Suprapubic skin (tissue), 4 donors: ENCODE measurements around the gene CNTF. TPM values are rescaled to one million over a fixed set of nuclear protein-coding genes. Genes with fewer than 3 reads are reported as not detected.

Source experiments
- DNase-seq, 2 donors: peaks; one replicate each; pipeline ENCODE4 v3.0.0-alpha.2; 2019; ENCODE audit warnings: low spot score in 2 of 2
- H3K27ac ChIP-seq: fragments of 200-600 bp; sonication (generic); one replicate; pipeline ENCODE4 v1.5.1; 2019
- H3K27me3 ChIP-seq: fragments of 200-600 bp; sonication (generic); one replicate; pipeline ENCODE4 v1.5.1; 2019
- H3K36me3 ChIP-seq: fragments of 200-600 bp; sonication (generic); one replicate; pipeline ENCODE4 v1.5.1; 2019
- H3K4me1 ChIP-seq: fragments of 200-600 bp; sonication (generic); one replicate; pipeline ENCODE4 v1.5.1; 2019
- H3K4me3 ChIP-seq: fragments of 200-600 bp; sonication (generic); one replicate; pipeline ENCODE4 v1.5.1; 2019; ENCODE audit warnings: mild to moderate bottlenecking
- H3K9me3 ChIP-seq: fragments of 200-600 bp; sonication (generic); one replicate; pipeline ENCODE4 v1.5.1; 2019
- EP300 ChIP-seq: sonication (generic); formaldehyde crosslinking; IDR thresholded peaks from one replicate; pipeline ENCODE4 v1.6.1; 2017; ENCODE audit warnings: antibody characterized with exemption
- POLR2A ChIP-seq, 2 donors: fragments of 450-650 bp; IDR thresholded peaks; one replicate each; pipeline ENCODE4 v1.6.1; 2017; ENCODE audit warnings: antibody characterized with exemption in 2 of 2, mild to moderate bottlenecking in 2 of 2, moderate library complexity in 2 of 2
- POLR2AphosphoS5 ChIP-seq, 3 donors: sonication (generic); formaldehyde crosslinking; IDR thresholded peaks; one replicate each; pipeline ENCODE4 v1.6.1; 2017; ENCODE audit warnings: antibody characterized with exemption in 3 of 3
- WGBS: methylation state at CpG from one replicate; pipeline ENCODE4 v1.1.5; 2018; 5-methylcytosine and 5-hydroxymethylcytosine counted together
- total RNA-seq, 4 donors: library from RNA; depleted of rRNA; stranded (reverse); fragments of >200 nt; gene quantifications; one replicate each; pipeline ENCODE4 v1.1.0, GENCODE V29; 2016
- TF ChIP-seq, protein P1 (sequence below), 2 donors: fragments of 200-600 bp in 1 of 2; fragments of 450-650 bp in 1 of 2; sonication (generic) in 1 of 2; IDR thresholded peaks; one replicate each; pipeline ENCODE4 v1.5.1; 2016 to 2019; ENCODE audit warnings: antibody characterized with exemption in 2 of 2, mild to moderate bottlenecking in 1 of 2, moderate library complexity in 1 of 2

CNTF gene
- total RNA-seq, 4 donors from 2014 or later, result 2.8 to 3.6 (median 3.3) TPM

DNA sequence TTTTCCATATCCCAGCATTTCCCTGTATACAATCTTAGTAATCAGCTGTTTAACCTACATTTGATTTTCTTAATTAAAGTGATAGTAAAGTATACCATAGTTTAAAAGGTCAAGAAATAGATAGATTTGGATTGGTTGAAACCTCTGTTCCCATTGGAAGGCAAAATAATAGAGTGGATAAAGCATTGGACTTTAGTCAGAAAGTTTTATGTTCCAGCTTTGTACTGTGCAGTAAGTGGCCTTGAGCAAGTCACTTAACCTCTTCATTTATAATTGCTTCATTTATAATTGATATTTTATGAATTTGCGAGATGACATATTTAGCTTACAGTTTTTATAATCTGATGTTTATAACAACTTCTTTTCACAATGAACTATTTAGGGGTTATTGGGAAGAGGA is 40.0 kb upstream of the CNTF start:
- 88% methylated on average over 1 of the region's 1 CpG for WGBS
- no peaks in the 10 kb centered on the region for H3K9me3 ChIP-seq
- H3K4me3 ChIP-seq, result no peak overlapping the region
- H3K4me1 ChIP-seq, result peaks cover 61% of the 10 kb centered on the region
- H3K27me3 ChIP-seq, result no peaks in the 10 kb centered on the region
- H3K27ac ChIP-seq, result no peak overlapping the region
- peaks cover 2% of the 10 kb centered on the region for H3K36me3 ChIP-seq
- DNase-seq, result no peak
- TF ChIP-seq, protein P1, sequence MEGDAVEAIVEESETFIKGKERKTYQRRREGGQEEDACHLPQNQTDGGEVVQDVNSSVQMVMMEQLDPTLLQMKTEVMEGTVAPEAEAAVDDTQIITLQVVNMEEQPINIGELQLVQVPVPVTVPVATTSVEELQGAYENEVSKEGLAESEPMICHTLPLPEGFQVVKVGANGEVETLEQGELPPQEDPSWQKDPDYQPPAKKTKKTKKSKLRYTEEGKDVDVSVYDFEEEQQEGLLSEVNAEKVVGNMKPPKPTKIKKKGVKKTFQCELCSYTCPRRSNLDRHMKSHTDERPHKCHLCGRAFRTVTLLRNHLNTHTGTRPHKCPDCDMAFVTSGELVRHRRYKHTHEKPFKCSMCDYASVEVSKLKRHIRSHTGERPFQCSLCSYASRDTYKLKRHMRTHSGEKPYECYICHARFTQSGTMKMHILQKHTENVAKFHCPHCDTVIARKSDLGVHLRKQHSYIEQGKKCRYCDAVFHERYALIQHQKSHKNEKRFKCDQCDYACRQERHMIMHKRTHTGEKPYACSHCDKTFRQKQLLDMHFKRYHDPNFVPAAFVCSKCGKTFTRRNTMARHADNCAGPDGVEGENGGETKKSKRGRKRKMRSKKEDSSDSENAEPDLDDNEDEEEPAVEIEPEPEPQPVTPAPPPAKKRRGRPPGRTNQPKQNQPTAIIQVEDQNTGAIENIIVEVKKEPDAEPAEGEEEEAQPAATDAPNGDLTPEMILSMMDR (IDR thresholded peaks at IDR 0.05), result no peak
- TF ChIP-seq POLR2A (IDR thresholded peaks at IDR 0.05), result no peak
- no peak for TF ChIP-seq EP300
- TF ChIP-seq POLR2AphosphoS5 (IDR thresholded peaks at IDR 0.05), result no peak

GRCh38 chr11:58586998-58587397 is 35.5 kb upstream of the CNTF start:
- TF ChIP-seq POLR2A (IDR thresholded peaks at IDR 0.05) (no peak), POLR2AphosphoS5 (IDR thresholded peaks at IDR 0.05) (no peak), EP300 (no peak)
- TF ChIP-seq, protein P1 (IDR thresholded peaks at IDR 0.05), result no peak
- WGBS, result 89% methylated on average over 2 of the region's 2 CpGs
- DNase-seq, result no peak

GRCh38 chr11:58591659-58592058 is 30.8 kb upstream of the CNTF start:
- Histone ChIP-seq H3K36me3 (no peaks in the 10 kb centered on the region), H3K27ac (no peak overlapping the region), H3K27me3 (no peaks in the 10 kb centered on the region), H3K9me3 (no peaks in the 10 kb centered on the region), H3K4me3 (no peak overlapping the region), H3K4me1 (peaks cover 12% of the 10 kb centered on the region)
- TF ChIP-seq EP300 (no peak), POLR2AphosphoS5 (IDR thresholded peaks at IDR 0.05) (no peak), POLR2A (IDR thresholded peaks at IDR 0.05) (no peak)
- TF ChIP-seq, protein P1 (IDR thresholded peaks at IDR 0.05), result no peak
- 86% methylated on average over 3 of the region's 3 CpGs for WGBS
- DNase-seq, result no peak

More at GRCh38 chr11:58586998-58587397, 35.5 kb upstream of the CNTF start:
- peaks cover 40% of the 10 kb centered on the region for H3K4me1 ChIP-seq
- H3K9me3 ChIP-seq, result no peaks in the 10 kb centered on the region
- no peak overlapping the region for H3K27ac ChIP-seq
- peaks cover 2% of the 10 kb centered on the region for H3K36me3 ChIP-seq
- H3K4me3 ChIP-seq, result no peak overlapping the region
- H3K27me3 ChIP-seq, result no peaks in the 10 kb centered on the region

GRCh38 chr11:58592760-58593472 is 29.5 kb upstream of the CNTF start:
- Histone ChIP-seq H3K36me3 (no peaks in the 10 kb centered on the region), H3K27me3 (no peaks in the 10 kb centered on the region), H3K4me3 (no peak overlapping the region), H3K4me1 (peaks cover 10% of the 10 kb centered on the region), H3K9me3 (no peaks in the 10 kb centered on the region), H3K27ac (no peak overlapping the region)
- no peak for DNase-seq
- WGBS, result 79% methylated on average over 5 of the region's 5 CpGs
- TF ChIP-seq EP300 (no peak), POLR2AphosphoS5 (IDR thresholded peaks at IDR 0.05) (no peak), POLR2A (IDR thresholded peaks at IDR 0.05) (no peak)
- TF ChIP-seq, protein P1 (IDR thresholded peaks at IDR 0.05), result no peak

DNA sequence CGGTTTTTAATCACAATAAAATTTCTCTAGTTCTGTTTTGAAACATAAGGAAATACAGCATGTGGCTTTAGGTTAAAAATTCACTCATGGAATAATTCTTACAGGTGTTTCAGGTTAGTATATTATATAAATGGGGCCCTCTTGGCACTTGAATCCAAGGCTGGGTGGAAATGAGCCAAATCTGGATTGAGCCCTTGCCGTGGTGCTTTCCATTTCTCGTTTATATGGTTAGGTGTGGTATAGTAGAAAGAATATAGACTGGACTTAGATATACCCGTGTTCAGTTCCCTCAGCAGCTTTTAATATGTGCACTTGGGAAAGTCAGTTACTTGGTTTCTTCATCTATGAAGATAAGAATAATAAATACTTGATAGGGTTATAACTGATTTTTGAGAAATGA is 27.6 kb upstream of the CNTF start:
- H3K36me3 ChIP-seq, result no peaks in the 10 kb centered on the region
- no peaks in the 10 kb centered on the region for H3K9me3 ChIP-seq
- TF ChIP-seq EP300, result no peak
- no peak for TF ChIP-seq POLR2AphosphoS5 (IDR thresholded peaks at IDR 0.05)
- TF ChIP-seq, protein P1 (IDR thresholded peaks at IDR 0.05), result no peak
- TF ChIP-seq POLR2A (IDR thresholded peaks at IDR 0.05), result no peak
- WGBS, result 65% methylated on average over 4 of the region's 4 CpGs
- DNase-seq, result no peak
- no peak overlapping the region for H3K4me3 ChIP-seq
- H3K27me3 ChIP-seq, result no peaks in the 10 kb centered on the region
- H3K27ac ChIP-seq, result no peak overlapping the region
- peaks cover 10% of the 10 kb centered on the region for H3K4me1 ChIP-seq
